ENCODE measurements around the gene STX4. TPM values are rescaled to one million over a fixed set of nuclear protein-coding genes. Genes with fewer than 3 reads are reported as not detected.
A peak's percentile ranks its signal among the peaks of the same experiment; 100 is the strongest.

The STX4 gene
- total RNA-seq, 1 donor from 2014 or later: 49.1 TPM

DNA sequence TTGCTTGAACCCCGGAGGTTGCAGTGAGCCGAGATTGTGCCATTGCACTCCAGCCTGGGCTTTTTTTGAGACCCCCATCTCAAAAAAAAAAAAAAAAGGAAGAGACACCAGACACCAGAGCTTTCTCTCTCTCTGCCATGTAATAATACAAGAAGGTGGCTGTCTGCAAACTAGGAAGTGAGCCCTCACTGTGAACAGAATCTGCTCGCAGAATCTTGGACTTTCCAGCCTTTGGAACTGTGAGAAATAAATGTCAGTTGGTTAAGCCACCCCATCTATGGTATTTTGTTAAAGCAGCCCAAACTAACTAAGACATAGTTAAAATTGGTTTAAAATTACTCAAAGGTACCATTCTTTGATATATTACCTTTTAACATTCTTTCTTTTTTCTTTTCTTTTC, 12.8 kb upstream of the STX4 start:
- H3K4me3 Mint-ChIP-seq: no peak overlapping the region
- no peaks in the 10 kb centered on the region for H3K36me3 Mint-ChIP-seq (ENCODE audit: low read depth)
- no peak overlapping the region for H3K27ac Mint-ChIP-seq
- H3K27me3 Mint-ChIP-seq: no peaks in the 10 kb centered on the region
- H3K9me3 Mint-ChIP-seq: no peaks in the 10 kb centered on the region
- intact Hi-C loops (cut with micrococcal nuclease): no loop called here
- DNase-seq: no peak
- H3K4me1 Mint-ChIP-seq: peaks cover 10% of the 10 kb centered on the region

DNA sequence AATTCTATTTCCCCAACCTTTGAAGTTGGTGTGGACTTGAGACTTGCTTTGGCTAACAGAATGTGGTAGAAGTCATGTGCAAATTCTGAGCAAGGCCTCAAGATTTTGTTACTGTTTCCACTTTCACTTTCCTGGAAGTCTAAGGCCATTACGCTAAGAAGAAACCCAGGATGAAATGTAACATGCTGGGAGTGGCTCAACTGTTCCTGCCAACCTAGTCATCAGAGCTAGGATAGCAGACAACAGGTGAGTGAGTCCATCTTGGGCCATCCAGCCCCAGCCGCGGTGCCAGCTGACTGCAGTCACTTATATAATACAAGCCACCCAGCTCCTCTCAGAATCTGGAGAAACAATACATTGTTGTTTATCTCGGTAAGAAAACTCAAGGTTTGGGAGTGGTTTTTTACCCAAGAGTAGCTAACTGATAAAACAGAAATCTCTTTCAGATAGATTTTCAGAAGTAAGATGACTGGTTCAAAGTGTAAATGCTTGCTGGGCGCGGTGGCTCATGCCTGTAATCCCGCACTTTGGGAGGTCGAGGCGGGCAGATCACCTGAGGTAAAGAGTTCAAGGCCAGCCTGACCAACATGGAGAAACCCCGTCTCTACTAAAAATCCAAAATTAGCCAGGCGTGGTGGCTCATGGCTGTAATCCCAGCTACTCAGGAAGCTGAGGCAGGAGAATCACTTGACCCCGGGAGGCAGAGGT, 10.7 kb upstream of the STX4 start:
- Mint-ChIP-seq H3K4me3 (no peak overlapping the region), H3K27me3 (no peaks in the 10 kb centered on the region), H3K9me3 (no peaks in the 10 kb centered on the region), H3K36me3 (ENCODE audit: low read depth) (no peaks in the 10 kb centered on the region), H3K27ac (no peak overlapping the region), H3K4me1 (peaks cover 10% of the 10 kb centered on the region)
- intact Hi-C loops (cut with micrococcal nuclease): no loop called here
- no peak for DNase-seq

DNA sequence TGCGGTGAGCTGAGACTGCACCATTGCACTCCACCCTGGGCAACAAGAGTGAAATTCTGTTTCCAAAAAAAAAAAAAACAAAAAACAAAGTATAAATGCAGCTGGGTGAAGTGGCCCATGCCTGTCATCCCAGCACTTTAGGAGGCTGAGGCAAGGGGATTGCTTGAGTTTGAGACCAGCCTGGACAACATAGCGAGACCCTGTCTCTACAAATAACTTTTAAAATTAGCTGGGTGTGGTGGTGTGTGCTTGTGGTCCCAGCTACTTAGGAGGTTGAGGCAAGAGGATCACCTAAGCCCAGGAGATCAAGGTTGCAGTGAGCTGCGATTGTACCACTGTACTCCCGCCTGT, 10.1 kb upstream of the STX4 start:
- DNase-seq: no peak
- Mint-ChIP-seq H3K27ac (no peak overlapping the region), H3K36me3 (ENCODE audit: low read depth) (no peaks in the 10 kb centered on the region), H3K27me3 (no peaks in the 10 kb centered on the region), H3K9me3 (no peaks in the 10 kb centered on the region), H3K4me1 (peaks cover 10% of the 10 kb centered on the region), H3K4me3 (no peak overlapping the region)
- intact Hi-C loops (cut with micrococcal nuclease): no loop called here

DNA sequence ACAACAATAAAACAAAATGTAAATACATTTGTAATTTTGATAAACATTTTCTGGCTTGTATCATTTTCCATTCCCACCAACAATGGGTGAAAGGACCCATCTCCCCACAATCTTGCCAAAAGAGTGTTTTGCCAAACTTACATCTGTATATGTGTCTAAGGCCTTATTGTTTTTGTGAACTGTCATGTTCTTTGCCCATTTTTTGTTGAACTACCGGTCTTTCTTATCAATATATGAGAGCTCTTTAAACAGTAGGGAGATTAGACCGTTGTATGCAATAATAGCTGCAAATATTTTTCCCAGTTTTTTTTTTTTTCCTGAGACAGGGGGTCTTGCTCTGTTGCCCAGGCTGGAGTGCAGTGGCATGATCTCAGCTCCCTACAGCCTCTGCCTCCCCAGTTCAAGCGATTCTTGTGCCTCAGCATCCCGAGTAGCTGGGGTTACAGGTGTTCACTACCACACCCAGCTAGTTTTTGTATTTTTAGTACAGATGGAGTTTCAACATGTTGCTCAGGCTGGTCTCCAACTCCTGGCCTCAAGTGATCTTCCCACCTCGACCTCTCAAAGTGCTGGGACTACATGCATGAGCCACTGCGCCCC, 9.6 kb upstream of the STX4 start:
- H3K36me3 Mint-ChIP-seq (ENCODE audit: low read depth): no peaks in the 10 kb centered on the region
- DNase-seq: no peak
- H3K4me1 Mint-ChIP-seq: peaks cover 10% of the 10 kb centered on the region
- H3K27ac Mint-ChIP-seq: no peak overlapping the region
- H3K4me3 Mint-ChIP-seq: no peak overlapping the region
- H3K9me3 Mint-ChIP-seq: no peaks in the 10 kb centered on the region
- intact Hi-C loops (cut with micrococcal nuclease): no loop called here
- H3K27me3 Mint-ChIP-seq: no peaks in the 10 kb centered on the region

DNA sequence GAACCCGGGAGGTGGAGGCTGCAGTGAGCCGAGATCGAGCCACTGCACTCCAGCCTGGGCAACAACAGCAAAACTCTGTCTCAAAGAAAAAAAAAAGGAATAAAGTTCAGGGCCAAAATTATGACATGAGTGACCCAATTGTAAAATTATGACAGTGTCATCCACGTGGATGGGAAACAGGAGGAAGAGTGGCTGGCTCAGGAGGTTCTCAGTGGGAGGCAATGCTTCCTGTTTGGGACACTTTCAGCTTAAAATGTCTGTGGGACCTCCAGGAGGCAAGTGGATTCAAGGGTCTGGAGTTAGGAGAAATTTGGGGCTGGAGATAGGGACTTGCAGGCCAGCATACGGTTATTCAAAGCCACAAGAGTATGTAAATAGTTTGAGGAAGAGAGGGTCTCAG, 8.0 kb upstream of the STX4 start:
- DNase-seq: no peak
- Mint-ChIP-seq H3K4me1 (peaks cover 10% of the 10 kb centered on the region), H3K9me3 (no peaks in the 10 kb centered on the region), H3K27me3 (no peaks in the 10 kb centered on the region), H3K27ac (peak overlapping the region; percentile 22), H3K4me3 (no peak overlapping the region), H3K36me3 (ENCODE audit: low read depth) (no peaks in the 10 kb centered on the region)
- intact Hi-C loops (cut with micrococcal nuclease): no loop called here

DNA sequence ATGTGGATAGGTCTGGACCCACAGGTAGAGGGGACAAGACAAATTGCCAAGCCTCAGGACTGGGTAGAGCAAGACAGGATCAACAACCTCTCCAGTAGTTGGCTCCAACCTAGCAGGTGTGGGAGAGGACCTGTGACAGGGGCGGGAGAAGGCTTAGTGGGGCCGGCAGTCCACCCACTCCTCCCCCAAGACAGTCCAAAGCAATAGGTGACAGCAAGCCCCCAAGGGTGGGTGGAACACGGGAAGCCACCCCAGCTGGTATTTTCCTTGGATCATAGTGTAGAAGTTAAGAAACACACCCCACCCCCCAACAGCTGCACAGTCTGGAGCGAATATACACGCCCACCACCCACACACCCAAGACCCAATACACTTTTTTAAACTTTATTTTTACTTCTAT, 4.1 kb upstream of the STX4 start:
- H3K27ac Mint-ChIP-seq: no peak overlapping the region
- H3K36me3 Mint-ChIP-seq (ENCODE audit: low read depth): peaks cover 7% of the 10 kb centered on the region
- intact Hi-C loops (cut with micrococcal nuclease): no loop called here
- DNase-seq: no peak
- no peaks in the 10 kb centered on the region for H3K27me3 Mint-ChIP-seq
- no peak overlapping the region for H3K4me3 Mint-ChIP-seq
- peaks cover 12% of the 10 kb centered on the region for H3K4me1 Mint-ChIP-seq
- no peaks in the 10 kb centered on the region for H3K9me3 Mint-ChIP-seq

DNA sequence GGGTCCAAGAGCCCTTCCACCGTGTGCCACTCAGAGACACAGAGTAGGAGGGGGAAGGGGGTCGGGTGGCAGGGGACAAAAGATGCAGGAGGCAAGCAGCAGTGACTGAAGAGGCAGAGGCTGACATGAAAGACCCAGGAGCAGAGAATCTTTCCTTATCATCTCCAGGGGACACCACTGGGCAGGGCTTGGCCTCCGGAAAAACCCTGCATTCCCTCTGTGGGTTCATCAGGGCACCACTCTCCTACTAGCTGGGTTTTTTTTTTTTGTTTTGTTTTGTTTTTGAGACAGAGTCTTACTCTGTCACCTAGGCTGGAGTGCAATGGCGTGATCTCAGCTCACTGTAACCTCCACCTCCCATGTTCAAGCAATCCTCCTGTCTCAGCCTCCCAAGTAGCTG, 2.1 kb upstream of the STX4 start:
- H3K4me1 Mint-ChIP-seq: peaks cover 15% of the 10 kb centered on the region
- H3K4me3 Mint-ChIP-seq: no peak overlapping the region
- H3K27ac Mint-ChIP-seq: no peak overlapping the region
- no peaks in the 10 kb centered on the region for H3K9me3 Mint-ChIP-seq
- no peaks in the 10 kb centered on the region for H3K27me3 Mint-ChIP-seq
- no peak for DNase-seq
- H3K36me3 Mint-ChIP-seq (ENCODE audit: low read depth): peaks cover 14% of the 10 kb centered on the region
- intact Hi-C loops (cut with micrococcal nuclease): no loop called here

DNA sequence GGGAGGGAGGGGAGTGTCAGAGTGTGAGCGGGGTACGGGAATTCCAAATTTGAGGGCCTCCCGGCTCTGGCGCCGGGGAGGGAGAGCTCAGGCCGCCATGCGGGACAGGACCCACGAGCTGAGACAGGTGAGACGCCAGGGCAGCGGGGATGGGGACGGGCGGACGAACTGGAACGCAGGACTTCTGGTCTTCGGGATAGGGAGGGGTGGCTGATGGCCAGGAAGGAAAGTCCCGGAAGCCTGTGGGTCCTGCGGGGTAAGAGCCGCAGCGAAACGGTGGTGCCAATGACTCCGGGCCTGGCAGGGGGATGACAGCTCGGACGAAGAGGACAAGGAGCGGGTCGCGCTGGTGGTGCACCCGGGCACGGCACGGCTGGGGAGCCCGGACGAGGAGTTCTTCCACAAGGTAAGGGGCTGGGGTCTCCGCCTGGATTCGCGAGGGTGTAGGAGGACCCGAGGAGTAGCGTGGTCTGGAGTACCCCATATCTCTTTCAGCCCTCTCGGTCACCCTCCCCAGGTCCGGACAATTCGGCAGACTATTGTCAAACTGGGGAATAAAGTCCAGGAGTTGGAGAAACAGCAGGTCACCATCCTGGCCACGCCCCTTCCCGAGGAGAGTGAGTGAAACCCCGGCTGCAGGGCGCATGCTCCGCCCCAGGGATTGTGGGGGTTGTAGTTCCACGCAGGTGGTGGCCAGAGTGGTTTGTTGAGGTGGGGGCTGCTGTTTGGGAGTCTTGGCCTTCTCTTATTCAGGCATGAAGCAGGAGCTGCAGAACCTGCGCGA, 543 bp downstream of the STX4 start:
- intact Hi-C loops (cut with micrococcal nuclease): loop anchor here (1.0 to 2.0 kb wide), 12 partner anchors 37 to 425 kb away; partner anchors contain the start of genes ARMC5, BCKDK, CFAP119 and FBRS
- H3K4me1 Mint-ChIP-seq: peaks cover 15% of the 10 kb centered on the region
- H3K9me3 Mint-ChIP-seq: no peaks in the 10 kb centered on the region
- peak overlapping the region; percentile 93 for H3K4me3 Mint-ChIP-seq
- peak; percentile 96 for DNase-seq
- H3K27ac Mint-ChIP-seq: peak overlapping the region; percentile 96
- no peaks in the 10 kb centered on the region for H3K27me3 Mint-ChIP-seq
- peaks cover 24% of the 10 kb centered on the region for H3K36me3 Mint-ChIP-seq (ENCODE audit: low read depth)

DNA sequence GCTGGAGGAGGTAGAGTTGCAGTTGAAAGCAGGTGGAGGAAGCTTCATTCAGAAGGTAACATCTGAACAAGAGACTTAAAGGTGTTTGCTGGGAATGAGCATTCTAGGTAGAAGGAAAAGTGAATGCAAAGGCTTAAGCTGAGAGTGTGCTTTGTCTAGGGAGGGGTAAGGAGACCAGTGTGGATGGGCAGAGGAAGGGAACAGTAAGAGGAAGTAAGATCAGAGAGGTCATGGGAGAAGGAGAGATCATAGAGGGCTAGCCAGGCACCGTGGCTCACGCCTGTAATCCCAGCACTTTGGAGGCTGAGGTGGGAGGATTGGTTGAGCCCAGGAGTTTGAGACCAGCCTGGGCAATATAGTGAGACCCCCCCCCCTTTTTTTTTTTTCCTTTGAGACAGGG, 3.3 kb downstream of the STX4 start:
- H3K27ac Mint-ChIP-seq: no peak overlapping the region
- no peak overlapping the region for H3K4me3 Mint-ChIP-seq
- H3K36me3 Mint-ChIP-seq (ENCODE audit: low read depth): peaks cover 37% of the 10 kb centered on the region
- peaks cover 15% of the 10 kb centered on the region for H3K4me1 Mint-ChIP-seq
- intact Hi-C loops (cut with micrococcal nuclease): no loop called here
- H3K9me3 Mint-ChIP-seq: no peaks in the 10 kb centered on the region
- no peaks in the 10 kb centered on the region for H3K27me3 Mint-ChIP-seq
- no peak for DNase-seq

DNA sequence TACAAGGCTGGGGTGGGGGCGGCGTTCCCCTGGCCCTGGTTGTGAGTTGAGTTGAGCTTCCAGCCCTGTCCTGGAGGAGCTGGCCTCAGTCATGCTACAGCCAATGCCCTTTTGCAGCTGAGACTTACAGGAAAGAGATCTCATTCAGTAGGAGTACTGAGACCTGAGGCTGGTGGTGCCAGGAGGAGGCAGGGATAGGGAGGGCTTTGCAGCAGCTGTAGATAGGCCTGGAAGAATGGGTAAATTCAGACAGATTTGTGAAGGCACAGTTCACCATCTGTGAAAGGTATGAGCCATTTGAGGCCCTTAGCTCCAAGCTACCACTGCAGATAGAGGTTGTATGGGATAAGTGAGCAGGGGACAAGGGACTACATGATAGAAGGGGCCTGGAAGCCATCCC, 5.6 kb downstream of the STX4 start:
- no peaks in the 10 kb centered on the region for H3K9me3 Mint-ChIP-seq
- DNase-seq: no peak
- intact Hi-C loops (cut with micrococcal nuclease): no loop called here
- no peak overlapping the region for H3K27ac Mint-ChIP-seq
- H3K27me3 Mint-ChIP-seq: no peaks in the 10 kb centered on the region
- H3K4me1 Mint-ChIP-seq: peaks cover 7% of the 10 kb centered on the region
- H3K4me3 Mint-ChIP-seq: no peak overlapping the region
- peaks cover 42% of the 10 kb centered on the region for H3K36me3 Mint-ChIP-seq (ENCODE audit: low read depth)

DNA sequence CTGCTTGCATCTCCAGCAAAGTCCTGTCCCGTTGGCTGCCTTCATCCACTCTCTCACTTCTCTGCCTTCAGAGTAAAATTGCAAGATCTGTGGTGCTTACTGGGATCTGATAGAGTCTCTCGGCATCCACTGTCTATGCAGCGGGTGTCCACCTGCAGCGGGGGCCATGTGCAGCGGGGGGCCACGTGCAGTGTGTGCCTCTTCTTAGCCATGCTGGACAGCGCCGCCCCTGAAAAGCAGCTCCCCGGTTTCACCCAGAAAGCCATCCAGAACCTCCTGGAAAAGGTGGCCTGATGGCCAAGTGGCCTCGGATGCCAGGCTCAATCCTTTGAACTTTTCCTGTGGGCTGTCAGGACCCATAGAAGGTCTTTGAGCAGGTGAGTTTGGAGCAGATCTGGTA, 9.5 kb downstream of the STX4 start:
- Mint-ChIP-seq H3K27me3 (no peaks in the 10 kb centered on the region), H3K27ac (no peak overlapping the region), H3K4me1 (no peaks in the 10 kb centered on the region), H3K4me3 (no peak overlapping the region), H3K9me3 (no peaks in the 10 kb centered on the region), H3K36me3 (ENCODE audit: low read depth) (peaks cover 27% of the 10 kb centered on the region)
- no peak for DNase-seq
- intact Hi-C loops (cut with micrococcal nuclease): no loop called here

DNA sequence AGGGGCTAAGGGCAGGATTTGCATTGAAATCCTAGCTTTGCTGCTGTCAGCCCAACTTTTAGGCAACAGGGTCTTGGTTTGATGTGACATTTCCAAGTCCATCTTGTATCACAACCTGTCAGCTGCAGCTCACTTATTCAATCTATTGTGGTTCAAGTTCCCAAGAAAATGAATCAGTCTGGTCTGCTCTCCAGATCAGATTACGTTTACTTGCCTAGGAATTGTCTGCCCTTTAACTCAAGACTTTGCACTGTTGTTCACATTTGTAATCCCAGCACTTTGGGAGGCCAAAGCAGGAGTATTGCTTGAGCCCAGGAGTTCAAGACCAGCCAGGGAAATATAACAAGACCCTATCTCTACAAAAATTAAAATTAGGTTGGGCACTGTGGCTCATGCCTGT, 10.0 kb downstream of the STX4 start:
- Mint-ChIP-seq H3K9me3 (no peaks in the 10 kb centered on the region), H3K36me3 (ENCODE audit: low read depth) (peaks cover 27% of the 10 kb centered on the region), H3K27me3 (no peaks in the 10 kb centered on the region), H3K27ac (no peak overlapping the region), H3K4me1 (no peaks in the 10 kb centered on the region), H3K4me3 (no peak overlapping the region)
- intact Hi-C loops (cut with micrococcal nuclease): no loop called here
- DNase-seq: no peak

DNA sequence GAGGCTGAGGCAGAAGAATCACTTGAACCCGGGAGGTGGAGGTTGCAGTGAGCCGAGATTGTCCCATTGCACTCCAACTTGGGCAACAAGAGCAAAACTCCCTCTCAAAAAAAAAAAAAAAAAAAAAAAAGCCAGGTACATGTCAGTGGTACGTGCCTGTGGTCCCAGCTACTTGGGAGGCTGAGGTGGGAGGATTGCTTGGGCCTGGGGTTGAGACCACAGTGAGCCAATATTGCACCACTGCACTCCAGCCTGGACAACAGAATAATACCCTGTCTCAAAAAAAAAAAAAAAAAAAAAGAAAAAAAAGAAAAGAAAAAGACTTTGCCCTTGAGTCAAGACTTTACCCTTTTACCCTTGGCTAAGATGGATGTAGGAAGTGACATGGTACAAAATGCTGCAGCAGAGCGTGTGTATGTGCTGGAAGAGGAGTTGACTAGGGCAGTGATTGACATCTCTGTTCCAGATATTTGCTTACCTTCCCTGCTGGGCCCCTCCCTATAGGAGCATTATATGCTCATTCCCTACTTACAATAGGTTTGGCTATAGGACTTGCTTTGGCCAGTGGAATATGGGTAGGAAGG, 10.6 kb downstream of the STX4 start:
- no peaks in the 10 kb centered on the region for H3K27me3 Mint-ChIP-seq
- no peak overlapping the region for H3K4me3 Mint-ChIP-seq
- H3K36me3 Mint-ChIP-seq (ENCODE audit: low read depth): peaks cover 21% of the 10 kb centered on the region
- no peaks in the 10 kb centered on the region for H3K4me1 Mint-ChIP-seq
- intact Hi-C loops (cut with micrococcal nuclease): loop anchor here (1.0 kb wide), 1 partner anchor 23 kb away; no protein-coding TSS in a partner anchor
- H3K27ac Mint-ChIP-seq: no peak overlapping the region
- H3K9me3 Mint-ChIP-seq: no peaks in the 10 kb centered on the region
- no peak for DNase-seq
